Activated CD8-positive, alpha-beta memory T cell treated with anti-CD3 and anti-CD28 coated beads, Interleukin-2, amount 50 U/mL, for 24 hours (primary cell): ENCODE measurements around the gene VCPKMT.

ENCODE experiments used
- DNase-seq: peaks from one replicate; pipeline ENCODE4 v3.0.0-alpha.2; 2020; ENCODE audit errors: extremely low read depth

The VCPKMT gene

GRCh38 chr14:50116181-50116956 is at the start of gene VCPKMT:
VCPKMT (minus strand) TSS chr14:50116572; CDS start chr14:50116552, 20 bp downstream.
- peak; percentile 83 for DNase-seq

- DNase-seq = no peak
These were observed 39.7 kb upstream of the VCPKMT start for GRCh38 chr14:50156111-50156510.

GRCh38 chr14:50148799-50149198 is 32.4 kb upstream of the VCPKMT start:
- no peak for DNase-seq

- no peak for DNase-seq
These were observed 22.8 kb upstream of the VCPKMT start for GRCh38 chr14:50139192-50139591.

- DNase-seq = no peak
These were observed 11.4 kb upstream of the VCPKMT start for GRCh38 chr14:50127802-50128201.

GRCh38 chr14:50123062-50123461 is 6.7 kb upstream of the VCPKMT start:
- no peak for DNase-seq

GRCh38 chr14:50122291-50122690 is 5.9 kb upstream of the VCPKMT start:
- no peak for DNase-seq

- no peak for DNase-seq
These were observed 5.1 kb upstream of the VCPKMT start for GRCh38 chr14:50121486-50121885.

GRCh38 chr14:50117456-50117855 is 1.1 kb upstream of the VCPKMT start:
- DNase-seq = no peak

GRCh38 chr14:50116966-50117365 is 594 bp upstream of the VCPKMT start:
- no peak for DNase-seq

- no peak for DNase-seq
These were observed 2.9 kb downstream of the VCPKMT start for GRCh38 chr14:50113381-50114035.

GRCh38 chr14:50110323-50111037 is 5.9 kb downstream of the VCPKMT start:
- no peak for DNase-seq

- no peak for DNase-seq
These were observed 7.0 kb downstream of the VCPKMT start for GRCh38 chr14:50109342-50109741.

- no peak for DNase-seq
These were observed 8.5 kb downstream of the VCPKMT start for GRCh38 chr14:50107850-50108249.

- DNase-seq = no peak
These were observed 10.2 kb downstream of the VCPKMT start for GRCh38 chr14:50106178-50106577.

GRCh38 chr14:50103558-50103957 is 12.8 kb downstream of the VCPKMT start:
- no peak for DNase-seq

GRCh38 chr14:50101417-50101816 is 15.0 kb downstream of the VCPKMT start:
- no peak for DNase-seq

GRCh38 chr14:50100805-50101204 is 15.6 kb downstream of the VCPKMT start:
- no peak for DNase-seq

GRCh38 chr14:50099335-50099734 is 17.0 kb downstream of the VCPKMT start:
- DNase-seq = no peak

- DNase-seq = no peak
These were observed 20.5 kb downstream of the VCPKMT start for GRCh38 chr14:50095895-50096294.

GRCh38 chr14:50094056-50094755 is 22.2 kb downstream of the VCPKMT start:
- no peak for DNase-seq

GRCh38 chr14:50093496-50093895 is 22.9 kb downstream of the VCPKMT start:
- DNase-seq = no peak
